Activated B cell treated with CpG ODN at 0.5 μM for 24 hours (primary cell): ENCODE results near the gene PNKD. TPM values are rescaled to one million over a fixed set of nuclear protein-coding genes. Genes with fewer than 3 reads are reported as not detected.

Source experiments
- ATAC-seq: fragments of 200-7000 bp; cut with Tn5 transposase; one replicate; pipeline ENCODE4 v1.10.0; 2021; ENCODE audit warnings: low read depth, mild to moderate bottlenecking, moderate library complexity
- CTCF ChIA-PET: fragments of 350-600 bp; sonication (Branson Sonifier 250); formaldehyde crosslinking; loops from one replicate; lab custom pipeline; 2021; ENCODE audit warnings: antibody characterized with exemption; lab: Charles Lee
- POLR2A ChIA-PET: fragments of 350-600 bp; sonication (Branson Sonifier 250); formaldehyde crosslinking; loops from one replicate; lab custom pipeline; 2021; ENCODE audit warnings: antibody characterized with exemption; lab: Charles Lee
- DNase-seq: peaks from one replicate; pipeline ENCODE4 v3.0.0; 2022
- H3K27ac Mint-ChIP-seq: one replicate; pipeline ENCODE4 v1.8.0; 2020; ENCODE audit warnings: mixed read lengths
- H3K27me3 Mint-ChIP-seq: one replicate; pipeline ENCODE4 v1.8.0; 2021; ENCODE audit warnings: mixed read lengths
- H3K36me3 Mint-ChIP-seq: one replicate; pipeline ENCODE4 v1.8.0; 2021; ENCODE audit warnings: low read depth, mixed read lengths
- H3K4me1 Mint-ChIP-seq: one replicate; pipeline ENCODE4 v1.8.0; 2021; ENCODE audit warnings: mixed read lengths
- H3K4me3 Mint-ChIP-seq: one replicate; pipeline ENCODE4 v1.8.0; 2020; ENCODE audit warnings: mild to moderate bottlenecking, mixed read lengths
- H3K9me3 Mint-ChIP-seq: one replicate; pipeline ENCODE4 v1.8.0; 2020; ENCODE audit warnings: mixed read lengths
- CTCF ChIP-seq: fragments of 200-600 bp; IDR thresholded peaks from one replicate; pipeline ENCODE4 v1.8.0; 2022; ENCODE audit warnings: antibody characterized with exemption, mild to moderate bottlenecking
- intact Hi-C: fragments of 100-400 bp; cut with micrococcal nuclease; formaldehyde crosslinking; loops from one replicate; pipeline ENCODE4 v1.15.1; 2024
- total RNA-seq: library from RNA; stranded (reverse); gene quantifications from 2 replicates; pipeline ENCODE4 v1.2.3, GENCODE V29; 2022

Gene PNKD
- total RNA-seq, 1 donor from 2014 or later: 21.0 TPM

GRCh38 chr2:218273908-218274249, 3.6 kb downstream of the PNKD start:
- POLR2A ChIA-PET: interaction anchor here (0.6 to 7.3 kb wide), 6 partner anchors 12 to 970 kb away, joined by 3 to 97 read pairs (median 32); partner anchors contain the start of genes ARPC2, CATIP and TMBIM1
- Mint-ChIP-seq H3K27ac (peak overlapping the region; percentile 71), H3K9me3 (no peaks in the 10 kb centered on the region), H3K4me1 (peaks cover 54% of the 10 kb centered on the region), H3K4me3 (no peak overlapping the region), H3K36me3 (peaks cover 67% of the 10 kb centered on the region), H3K27me3 (no peaks in the 10 kb centered on the region)
- CTCF ChIA-PET: interaction anchor here (0.9 to 7.5 kb wide), 7 partner anchors 8 to 120 kb away, joined by 3 to 138 read pairs (median 8); partner anchors contain the start of genes CATIP and TMBIM1
- no peak for TF ChIP-seq CTCF
- no peak for DNase-seq
- no peak for ATAC-seq
- intact Hi-C loops: loop anchor here (5.0 kb wide), 1 partner anchor 903 kb away; the partner anchor contains the start of genes CNPPD1 and RETREG2

- Mint-ChIP-seq H3K9me3 (no peaks in the 10 kb centered on the region), H3K4me3 (no peak overlapping the region), H3K36me3 (peaks cover 69% of the 10 kb centered on the region), H3K4me1 (peaks cover 48% of the 10 kb centered on the region), H3K27me3 (no peaks in the 10 kb centered on the region), H3K27ac (peak overlapping the region; percentile 73)
- TF ChIP-seq CTCF: no peak
- ATAC-seq: no peak
- intact Hi-C loops: loop anchor here (5.0 kb wide), 1 partner anchor 903 kb away; the partner anchor contains the start of genes CNPPD1 and RETREG2
- no peak for DNase-seq
- ChIA-PET CTCF (interaction anchor here (1.0 to 7.5 kb wide), 3 partner anchors 14 to 93 kb away, joined by 3 to 138 read pairs (median 73); partner anchors contain the start of genes CATIP and TMBIM1), POLR2A (interaction anchor here (1.0 to 7.3 kb wide), 3 partner anchors 11 to 82 kb away, joined by 3 to 97 read pairs (median 56); partner anchors contain the start of genes CATIP and TMBIM1)
These were observed 4.3 kb downstream of the PNKD start for GRCh38 chr2:218274586-218274985.

GRCh38 chr2:218275371-218276072, 5.2 kb downstream of the PNKD start:
- no peak for ATAC-seq
- Mint-ChIP-seq H3K4me1 (peaks cover 44% of the 10 kb centered on the region), H3K4me3 (no peak overlapping the region), H3K27me3 (no peaks in the 10 kb centered on the region), H3K9me3 (no peaks in the 10 kb centered on the region), H3K36me3 (peaks cover 72% of the 10 kb centered on the region), H3K27ac (peak overlapping the region; percentile 73)
- TF ChIP-seq CTCF: no peak
- ChIA-PET POLR2A (interaction anchor here (0.6 to 7.3 kb wide), 3 partner anchors 10 to 916 kb away, joined by 3 to 97 read pairs (median 56); partner anchors contain the start of gene TMBIM1), CTCF (interaction anchor here (1.0 to 7.5 kb wide), 3 partner anchors 13 to 92 kb away, joined by 3 to 138 read pairs (median 73); partner anchors contain the start of genes CATIP and TMBIM1)
- no peak for DNase-seq
- intact Hi-C loops: no loop called here

- ATAC-seq (no peak), DNase-seq (no peak)
- no peaks in the 10 kb centered on the region for H3K27me3 Mint-ChIP-seq
- peaks cover 29% of the 10 kb centered on the region for H3K4me1 Mint-ChIP-seq
- intact Hi-C loops: no loop called here
- peaks cover 80% of the 10 kb centered on the region for H3K36me3 Mint-ChIP-seq
- H3K9me3 Mint-ChIP-seq: no peaks in the 10 kb centered on the region
- H3K27ac Mint-ChIP-seq: peak overlapping the region; percentile 41
- ChIA-PET CTCF (interaction anchor here (7.5 kb wide), 1 partner anchor 12 kb away, joined by 138 read pairs; the partner anchor contains the start of gene TMBIM1), POLR2A (interaction anchor here (0.6 kb wide), 1 partner anchor 22 kb away, joined by 3 read pairs; no protein-coding TSS in a partner anchor)
- TF ChIP-seq CTCF: no peak
- no peak overlapping the region for H3K4me3 Mint-ChIP-seq
These were observed 6.9 kb downstream of the PNKD start for GRCh38 chr2:218276986-218277755.
